NCI-H345 treated with DMSO at 0.1 percent for 48 hours (cell line): ENCODE data around the gene IGSF11.

Experiments used
- DNase-seq: peaks from one replicate; lab custom pipeline; 2025; ENCODE audit not compliant: unreplicated experiment; lab: John Stamatoyannopoulos, UW

IGSF11 gene

GRCh38 chr3:118951089-118951488 lies 83.6 kb downstream of the IGSF11 start:
- DNase-seq: no peak

- DNase-seq: no peak
Observed at GRCh38 chr3:118949113-118949760, 85.4 kb downstream of the IGSF11 start.

- DNase-seq: no peak
Observed at GRCh38 chr3:118948146-118948545, 86.5 kb downstream of the IGSF11 start.

GRCh38 chr3:118946449-118946848 lies 88.2 kb downstream of the IGSF11 start:
- no peak for DNase-seq

GRCh38 chr3:118945834-118946233 lies 88.8 kb downstream of the IGSF11 start:
- no peak for DNase-seq

- DNase-seq: no peak
Observed at GRCh38 chr3:118943597-118943996, 91.0 kb downstream of the IGSF11 start.

GRCh38 chr3:118942671-118943070 lies 92.0 kb downstream of the IGSF11 start:
- no peak for DNase-seq

GRCh38 chr3:118942195-118942594 lies 92.5 kb downstream of the IGSF11 start:
- no peak for DNase-seq

GRCh38 chr3:118941236-118941635 lies 93.4 kb downstream of the IGSF11 start:
- DNase-seq: no peak

GRCh38 chr3:118938183-118938961 lies 96.3 kb downstream of the IGSF11 start:
- no peak for DNase-seq

GRCh38 chr3:118936811-118937210 lies 97.8 kb downstream of the IGSF11 start:
- DNase-seq: no peak

GRCh38 chr3:118932822-118933558 lies 101.7 kb downstream of the IGSF11 start:
- no peak for DNase-seq

- no peak for DNase-seq
Observed at GRCh38 chr3:118931996-118932395, 102.7 kb downstream of the IGSF11 start.

GRCh38 chr3:118927449-118927848 lies 107.2 kb downstream of the IGSF11 start:
- DNase-seq: no peak

GRCh38 chr3:118912188-118912587 lies 122.5 kb downstream of the IGSF11 start:
- no peak for DNase-seq

- no peak for DNase-seq
Observed at GRCh38 chr3:118910332-118910731, 124.3 kb downstream of the IGSF11 start.

- no peak for DNase-seq
Observed at GRCh38 chr3:118909763-118910162, 124.9 kb downstream of the IGSF11 start.

GRCh38 chr3:118907909-118908308 lies 126.7 kb downstream of the IGSF11 start:
- DNase-seq: no peak

GRCh38 chr3:118900737-118901525 lies 133.7 kb downstream of the IGSF11 start:
- no peak for DNase-seq

- no peak for DNase-seq
Observed at GRCh38 chr3:118890206-118890605, 144.4 kb downstream of the IGSF11 start.

GRCh38 chr3:118889691-118890090 lies 145.0 kb downstream of the IGSF11 start:
- no peak for DNase-seq
